Suprapubic skin (tissue), 4 donors: ENCODE measurements around the gene ZNF791. TPM values are rescaled to one million over a fixed set of nuclear protein-coding genes. Genes with fewer than 3 reads are reported as not detected.
"Not testable (repeated sequence)": the region's sequence is repeated elsewhere in the genome, so short reads cannot be mapped to it uniquely, and the experiment has no call there.

Experiments used
- DNase-seq, 2 donors: peaks; one replicate each; pipeline ENCODE4 v3.0.0-alpha.2; 2019; ENCODE audit warnings: low spot score in 2 of 2
- H3K27ac ChIP-seq: fragments of 200-600 bp; sonication (generic); one replicate; pipeline ENCODE4 v1.5.1; 2019
- H3K27me3 ChIP-seq: fragments of 200-600 bp; sonication (generic); one replicate; pipeline ENCODE4 v1.5.1; 2019
- H3K36me3 ChIP-seq: fragments of 200-600 bp; sonication (generic); one replicate; pipeline ENCODE4 v1.5.1; 2019
- H3K4me1 ChIP-seq: fragments of 200-600 bp; sonication (generic); one replicate; pipeline ENCODE4 v1.5.1; 2019
- H3K4me3 ChIP-seq: fragments of 200-600 bp; sonication (generic); one replicate; pipeline ENCODE4 v1.5.1; 2019; ENCODE audit warnings: mild to moderate bottlenecking
- H3K9me3 ChIP-seq: fragments of 200-600 bp; sonication (generic); one replicate; pipeline ENCODE4 v1.5.1; 2019
- EP300 ChIP-seq: sonication (generic); formaldehyde crosslinking; IDR thresholded peaks from one replicate; pipeline ENCODE4 v1.6.1; 2017; ENCODE audit warnings: antibody characterized with exemption
- POLR2A ChIP-seq, 2 donors: fragments of 450-650 bp; IDR thresholded peaks; one replicate each; pipeline ENCODE4 v1.6.1; 2017; ENCODE audit warnings: antibody characterized with exemption in 2 of 2, mild to moderate bottlenecking in 2 of 2, moderate library complexity in 2 of 2
- POLR2AphosphoS5 ChIP-seq, 3 donors: sonication (generic); formaldehyde crosslinking; IDR thresholded peaks; one replicate each; pipeline ENCODE4 v1.6.1; 2017; ENCODE audit warnings: antibody characterized with exemption in 3 of 3
- WGBS: methylation state at CpG from one replicate; pipeline ENCODE4 v1.1.5; 2018; 5-methylcytosine and 5-hydroxymethylcytosine counted together
- total RNA-seq, 4 donors: library from RNA; depleted of rRNA; stranded (reverse); fragments of >200 nt; gene quantifications; one replicate each; pipeline ENCODE4 v1.1.0, GENCODE V29; 2016
- TF ChIP-seq, protein P1 (sequence below), 2 donors: fragments of 200-600 bp in 1 of 2; fragments of 450-650 bp in 1 of 2; sonication (generic) in 1 of 2; IDR thresholded peaks; one replicate each; pipeline ENCODE4 v1.5.1; 2016 to 2019; ENCODE audit warnings: antibody characterized with exemption in 2 of 2, mild to moderate bottlenecking in 1 of 2, moderate library complexity in 1 of 2

ZNF791 gene
- total RNA-seq, 4 donors from 2014 or later, result 14.3 to 36.1 (median 17.3) TPM

- no peak overlapping the region for H3K4me3 ChIP-seq
- DNase-seq, result no peak
- H3K27ac ChIP-seq, result no peak overlapping the region
- H3K36me3 ChIP-seq, result no peaks in the 10 kb centered on the region
- H3K27me3 ChIP-seq, result no peaks in the 10 kb centered on the region
- 91% methylated on average over 20 of the region's 22 CpGs for WGBS
- no peaks in the 10 kb centered on the region for H3K9me3 ChIP-seq
- H3K4me1 ChIP-seq, result peaks cover 9% of the 10 kb centered on the region
- TF ChIP-seq, protein P1, sequence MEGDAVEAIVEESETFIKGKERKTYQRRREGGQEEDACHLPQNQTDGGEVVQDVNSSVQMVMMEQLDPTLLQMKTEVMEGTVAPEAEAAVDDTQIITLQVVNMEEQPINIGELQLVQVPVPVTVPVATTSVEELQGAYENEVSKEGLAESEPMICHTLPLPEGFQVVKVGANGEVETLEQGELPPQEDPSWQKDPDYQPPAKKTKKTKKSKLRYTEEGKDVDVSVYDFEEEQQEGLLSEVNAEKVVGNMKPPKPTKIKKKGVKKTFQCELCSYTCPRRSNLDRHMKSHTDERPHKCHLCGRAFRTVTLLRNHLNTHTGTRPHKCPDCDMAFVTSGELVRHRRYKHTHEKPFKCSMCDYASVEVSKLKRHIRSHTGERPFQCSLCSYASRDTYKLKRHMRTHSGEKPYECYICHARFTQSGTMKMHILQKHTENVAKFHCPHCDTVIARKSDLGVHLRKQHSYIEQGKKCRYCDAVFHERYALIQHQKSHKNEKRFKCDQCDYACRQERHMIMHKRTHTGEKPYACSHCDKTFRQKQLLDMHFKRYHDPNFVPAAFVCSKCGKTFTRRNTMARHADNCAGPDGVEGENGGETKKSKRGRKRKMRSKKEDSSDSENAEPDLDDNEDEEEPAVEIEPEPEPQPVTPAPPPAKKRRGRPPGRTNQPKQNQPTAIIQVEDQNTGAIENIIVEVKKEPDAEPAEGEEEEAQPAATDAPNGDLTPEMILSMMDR (IDR thresholded peaks at IDR 0.05), result no peak
- TF ChIP-seq POLR2AphosphoS5 (IDR thresholded peaks at IDR 0.05), result no peak
- no peak for TF ChIP-seq EP300
- no peak for TF ChIP-seq POLR2A (IDR thresholded peaks at IDR 0.05)
Measured at GRCh38 chr19:12638611-12639182, 28.0 kb downstream of the ZNF791 start.

DNA sequence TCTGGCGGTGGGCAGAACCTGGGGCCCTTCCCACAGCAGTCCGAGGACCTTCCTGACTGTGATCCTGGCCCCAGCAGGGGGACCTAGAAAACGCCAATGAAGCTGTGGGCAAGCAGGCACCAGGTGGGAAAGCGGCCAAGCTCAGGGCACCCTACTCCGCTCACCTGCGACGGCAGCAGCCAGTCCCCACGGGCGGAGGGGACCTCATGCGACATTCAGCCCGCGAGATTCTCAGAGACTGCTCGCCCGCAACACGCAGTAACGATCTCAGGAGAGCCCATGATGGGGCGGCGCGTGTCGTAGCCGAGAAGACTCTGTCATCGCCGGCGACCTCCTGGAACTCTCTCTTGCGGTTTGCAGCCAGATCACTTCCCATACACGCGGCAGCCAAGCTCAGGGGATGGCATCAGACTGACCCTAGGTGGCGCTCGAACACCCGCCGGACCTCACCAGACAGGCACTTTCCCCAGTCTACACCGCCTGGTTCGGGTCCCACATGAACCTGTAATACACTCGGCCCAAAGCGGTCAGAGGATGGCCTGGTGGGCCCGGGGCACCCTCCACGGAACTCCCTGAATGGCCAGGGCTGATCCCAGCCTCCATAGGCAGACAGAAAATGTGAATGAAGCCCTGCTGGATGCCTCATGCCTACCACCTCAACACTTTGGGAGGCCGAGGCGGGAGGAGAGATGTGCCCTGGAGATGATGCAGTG, 29.3 kb downstream of the ZNF791 start:
- H3K36me3 ChIP-seq, result no peaks in the 10 kb centered on the region
- WGBS, result 8% methylated on average over 36 of the region's 39 CpGs
- H3K4me1 ChIP-seq, result peaks cover 9% of the 10 kb centered on the region
- TF ChIP-seq EP300, result no peak
- TF ChIP-seq, protein P1 (IDR thresholded peaks at IDR 0.05), result peak; percentile 37 to 77
- no peak overlapping the region for H3K27ac ChIP-seq
- DNase-seq, result peak; percentile 84 to 88
- H3K4me3 ChIP-seq, result peak overlapping the region; percentile 34
- H3K9me3 ChIP-seq, result no peaks in the 10 kb centered on the region
- H3K27me3 ChIP-seq, result no peaks in the 10 kb centered on the region

- no peak for DNase-seq
- TF ChIP-seq POLR2A (IDR thresholded peaks at IDR 0.05), result no peak
- H3K36me3 ChIP-seq, result no peaks in the 10 kb centered on the region
- no peak overlapping the region for H3K4me3 ChIP-seq
- no peaks in the 10 kb centered on the region for H3K9me3 ChIP-seq
- H3K27me3 ChIP-seq, result no peaks in the 10 kb centered on the region
- H3K27ac ChIP-seq, result no peak overlapping the region
- WGBS, result 71% methylated on average over 13 of the region's 13 CpGs
- H3K4me1 ChIP-seq, result peaks cover 9% of the 10 kb centered on the region
Measured at GRCh38 chr19:12641456-12641855, 30.7 kb downstream of the ZNF791 start.

DNA sequence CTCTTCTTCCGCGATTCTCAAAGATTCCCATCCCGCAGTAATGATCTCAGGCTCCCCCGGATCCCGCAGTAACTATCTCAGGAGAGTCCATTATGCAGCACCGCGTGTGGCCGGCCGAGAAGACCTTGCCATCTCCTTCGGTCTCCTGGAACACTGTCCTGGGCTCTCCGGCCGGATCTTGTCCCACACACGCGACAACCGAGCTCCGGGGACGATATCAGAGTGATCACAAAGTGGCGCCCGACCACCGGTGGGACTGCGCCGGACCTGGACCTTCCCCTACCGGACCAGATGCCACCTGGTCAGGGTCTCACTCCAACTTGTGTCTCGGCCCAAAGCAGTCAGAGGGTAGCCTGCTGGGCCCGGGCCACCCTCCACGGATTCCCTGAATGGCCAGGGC, 31.8 kb downstream of the ZNF791 start:
- Histone ChIP-seq H3K4me3 (no peak overlapping the region), H3K36me3 (no peaks in the 10 kb centered on the region), H3K27me3 (no peaks in the 10 kb centered on the region), H3K4me1 (peaks cover 11% of the 10 kb centered on the region), H3K9me3 (no peaks in the 10 kb centered on the region), H3K27ac (no peak overlapping the region)
- WGBS, result 95% methylated on average over 24 of the region's 26 CpGs
- TF ChIP-seq POLR2A (IDR thresholded peaks at IDR 0.05) (no peak), EP300 (no peak), POLR2AphosphoS5 (IDR thresholded peaks at IDR 0.05) (no peak)
- TF ChIP-seq, protein P1 (IDR thresholded peaks at IDR 0.05), result no peak
- no peak for DNase-seq

DNA sequence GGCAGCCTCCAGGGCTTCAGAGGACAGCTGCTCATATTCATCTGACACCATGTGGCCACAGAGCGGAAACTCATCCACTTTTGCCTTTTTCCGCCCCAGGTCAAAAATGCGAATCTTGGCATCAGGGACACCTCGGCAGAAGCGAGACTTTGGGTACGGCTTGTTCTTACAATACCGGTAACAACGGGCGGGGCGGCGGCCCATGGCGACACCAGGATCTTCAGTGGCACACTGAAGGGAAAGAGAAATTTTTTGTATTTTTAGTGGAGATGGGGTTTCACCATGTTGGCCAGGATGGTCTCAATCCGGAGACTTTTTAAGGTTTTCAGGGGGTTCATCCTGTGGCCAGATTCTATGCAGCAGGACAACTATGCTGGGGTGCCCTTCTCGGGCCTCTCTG, 33.0 kb downstream of the ZNF791 start:
- H3K4me3 ChIP-seq, H3K36me3 ChIP-seq, H3K27me3 ChIP-seq, DNase-seq, H3K9me3 ChIP-seq, H3K27ac ChIP-seq: not testable (repeated sequence)
- 96% methylated on average over 14 of the region's 14 CpGs for WGBS
- H3K4me1 ChIP-seq, result peaks cover 22% of the 10 kb centered on the region

- TF ChIP-seq, protein P1 (IDR thresholded peaks at IDR 0.05), result no peak
- no peak for TF ChIP-seq POLR2AphosphoS5 (IDR thresholded peaks at IDR 0.05)
- no peak for TF ChIP-seq EP300
- no peak for TF ChIP-seq POLR2A (IDR thresholded peaks at IDR 0.05)
- H3K36me3 ChIP-seq, result peaks cover 1% of the 10 kb centered on the region
- H3K9me3 ChIP-seq, result no peaks in the 10 kb centered on the region
- H3K4me3 ChIP-seq, result no peak overlapping the region
- DNase-seq, result no peak
- 90% methylated on average over 10 of the region's 10 CpGs for WGBS
- no peak overlapping the region for H3K27ac ChIP-seq
- H3K4me1 ChIP-seq, result peaks cover 13% of the 10 kb centered on the region
- H3K27me3 ChIP-seq, result no peaks in the 10 kb centered on the region
Measured at GRCh38 chr19:12646551-12646950, 35.8 kb downstream of the ZNF791 start.
